ENCODE data around the gene MDH1. TPM values are rescaled to one million over a fixed set of nuclear protein-coding genes. Genes with fewer than 3 reads are reported as not detected.

Gene MDH1
- 100 to 1,000 TPM; 169 to 206 (median 182) TPM for total RNA-seq

GRCh38 chr2:63588385-63589147, at the start of gene MDH1, which contains the start of gene WDPCP:
TSS of gene MDH1 (plus strand) at chr2:63588963. CDS start at chr2:63589044, 81 bp downstream.
TSS of gene WDPCP (minus strand) at chr2:63588477. CDS start at chr2:63588271, 206 bp downstream.
- intact Hi-C loops (cut with DNase I), result loop anchor here (5.0 kb wide), 1 partner anchor 254 kb away; the partner anchor contains the start of gene UGP2
- peak within 1 kb of the TSS; percentile 84 to 93 (median 91) for H3K27ac ChIP-seq (replicated peaks in 1 of 4)
- peaks cover 15 to 57% (median 54%) of the 10 kb centered on the region in 4 donors for H3K4me1 ChIP-seq
- under 1% methylated on average over 28 of the region's 44 CpGs for WGBS
- DNase-seq (ENCODE audit: extremely low spot score), result peak; percentile 97
- peak within 1 kb of the TSS; percentile 75 to 92 (median 84) for H3K4me3 ChIP-seq
- TF ChIP-seq POLR2A (IDR thresholded peaks at IDR 0.05; ENCODE audit: low read depth) (peak; percentile 7), POLR2AphosphoS5 (IDR thresholded peaks at IDR 0.05) (peak; percentile 95 to 98), CTCF (IDR thresholded peaks at IDR 0.05) (no peak), EP300 (IDR thresholded peaks at IDR 0.05) (no peak)
- no peaks in the 10 kb centered on the region for H3K9me3 ChIP-seq
- no peaks in the 10 kb centered on the region for H3K27me3 ChIP-seq
- H3K36me3 ChIP-seq, result peaks cover 0 to 5% (median 0%) of the 10 kb centered on the region in 4 donors

GRCh38 chr2:63539416-63540162, 49.2 kb upstream of the MDH1 start:
- TF ChIP-seq EP300 (IDR thresholded peaks at IDR 0.05) (no peak), POLR2A (IDR thresholded peaks at IDR 0.05; ENCODE audit: low read depth) (no peak), POLR2AphosphoS5 (IDR thresholded peaks at IDR 0.05) (no peak), CTCF (IDR thresholded peaks at IDR 0.05) (no peak)

GRCh38 chr2:63544017-63544627, 44.6 kb upstream of the MDH1 start:
- WGBS, result 95% methylated on average over 1 of the region's 1 CpG

More at GRCh38 chr2:63539416-63540162, 49.2 kb upstream of the MDH1 start:
- intact Hi-C loops (cut with DNase I), result no loop called here
- Histone ChIP-seq H3K27ac (replicated peaks in 1 of 4) (no peak overlapping the region), H3K27me3 (no peaks in the 10 kb centered on the region), H3K36me3 (no peaks in the 10 kb centered on the region), H3K9me3 (no peaks in the 10 kb centered on the region), H3K4me3 (no peak overlapping the region), H3K4me1 (no peaks in the 10 kb centered on the region)
- no peak for DNase-seq (ENCODE audit: extremely low spot score)
- WGBS, result 92% methylated on average over 6 of the region's 6 CpGs

GRCh38 chr2:63545023-63545422, 43.7 kb upstream of the MDH1 start:
- 86% methylated on average over 2 of the region's 2 CpGs for WGBS

More at GRCh38 chr2:63544017-63544627, 44.6 kb upstream of the MDH1 start:
- no peak overlapping the region for H3K27ac ChIP-seq (replicated peaks in 1 of 4)
- TF ChIP-seq POLR2AphosphoS5 (IDR thresholded peaks at IDR 0.05) (no peak), CTCF (IDR thresholded peaks at IDR 0.05) (peak in 2 of 3 experiments; percentile 24 to 39)
- DNase-seq (ENCODE audit: extremely low spot score), result no peak
- H3K4me3 ChIP-seq, result no peak overlapping the region
- no peaks in the 10 kb centered on the region for H3K27me3 ChIP-seq
- intact Hi-C loops (cut with DNase I), result no loop called here
- no peaks in the 10 kb centered on the region for H3K36me3 ChIP-seq
- no peaks in the 10 kb centered on the region for H3K9me3 ChIP-seq
- no peaks in the 10 kb centered on the region for H3K4me1 ChIP-seq

More at GRCh38 chr2:63545023-63545422, 43.7 kb upstream of the MDH1 start:
- no peak overlapping the region for H3K27ac ChIP-seq (replicated peaks in 1 of 4)
- intact Hi-C loops (cut with DNase I), result no loop called here
- H3K27me3 ChIP-seq, result no peaks in the 10 kb centered on the region
- H3K36me3 ChIP-seq, result no peaks in the 10 kb centered on the region
- H3K4me1 ChIP-seq, result no peaks in the 10 kb centered on the region
- no peaks in the 10 kb centered on the region for H3K9me3 ChIP-seq
- DNase-seq (ENCODE audit: extremely low spot score), result no peak
- no peak overlapping the region for H3K4me3 ChIP-seq
- TF ChIP-seq POLR2A (IDR thresholded peaks at IDR 0.05; ENCODE audit: low read depth) (no peak), CTCF (IDR thresholded peaks at IDR 0.05) (no peak), POLR2AphosphoS5 (IDR thresholded peaks at IDR 0.05) (no peak), EP300 (IDR thresholded peaks at IDR 0.05) (no peak)
